Testis (tissue), 2 donors: ENCODE measurements around the gene UCK2.

Experiments used
- CTCF ChIP-seq, 3 experiments: fragments of 450-650 bp in 2 of 3; fragments of 200-600 bp in 1 of 3; sonication (generic) in 1 of 3; IDR thresholded peaks; one replicate each; pipeline ENCODE4 v1.5.1; 2016 to 2019; ENCODE audit warnings: antibody characterized with exemption in 3 of 3, mild to moderate bottlenecking in 2 of 3, moderate library complexity in 1 of 3
- POLR2A ChIP-seq: fragments of 450-650 bp; IDR thresholded peaks from one replicate; pipeline ENCODE4 v1.6.1; 2017; ENCODE audit warnings: antibody characterized with exemption, mild to moderate bottlenecking, moderate library complexity

GRCh38 chr1:165856021-165856420 lies 28.6 kb downstream of the UCK2 start:
- TF ChIP-seq CTCF (IDR thresholded peaks at IDR 0.05) (no peak), POLR2A (no peak)
